SK-N-DZ (cell line): ENCODE results near the gene TCF7L2.

Source experiments
- DNase-seq: peaks from one replicate; pipeline ENCODE4 v3.0.0-alpha.2; 2015; ENCODE audit warnings: low spot score

TCF7L2 gene

GRCh38 chr10:113021268-113022040, 71.4 kb downstream of the TCF7L2 start:
- no peak for DNase-seq

- no peak for DNase-seq
Measured at GRCh38 chr10:113022265-113022664, 72.2 kb downstream of the TCF7L2 start.

- DNase-seq = no peak
Measured at GRCh38 chr10:113023017-113023416, 73.0 kb downstream of the TCF7L2 start.

- no peak for DNase-seq
Measured at GRCh38 chr10:113024930-113025329, 74.9 kb downstream of the TCF7L2 start.

GRCh38 chr10:113025487-113025886, 75.4 kb downstream of the TCF7L2 start:
- no peak for DNase-seq

- DNase-seq = no peak
Measured at GRCh38 chr10:113026679-113027078, 76.6 kb downstream of the TCF7L2 start.

GRCh38 chr10:113027230-113027573, 77.2 kb downstream of the TCF7L2 start:
- peak; percentile 16 for DNase-seq

GRCh38 chr10:113027574-113028455, 77.8 kb downstream of the TCF7L2 start:
- no peak for DNase-seq

GRCh38 chr10:113028456-113029440, 78.7 kb downstream of the TCF7L2 start:
- DNase-seq = no peak

GRCh38 chr10:113030453-113030852, 80.4 kb downstream of the TCF7L2 start:
- DNase-seq = no peak

- DNase-seq = no peak
Measured at GRCh38 chr10:113031147-113031546, 81.1 kb downstream of the TCF7L2 start.

- no peak for DNase-seq
Measured at GRCh38 chr10:113033991-113034390, 83.9 kb downstream of the TCF7L2 start.

GRCh38 chr10:113035732-113036312, 85.8 kb downstream of the TCF7L2 start:
- no peak for DNase-seq

GRCh38 chr10:113036619-113037018, 86.6 kb downstream of the TCF7L2 start:
- no peak for DNase-seq

- peak; percentile 33 for DNase-seq
Measured at GRCh38 chr10:113037218-113037617, 87.2 kb downstream of the TCF7L2 start.

GRCh38 chr10:113038183-113038582, 88.1 kb downstream of the TCF7L2 start:
- DNase-seq = no peak

GRCh38 chr10:113038985-113039384, 88.9 kb downstream of the TCF7L2 start:
- no peak for DNase-seq

GRCh38 chr10:113041324-113041723, 91.3 kb downstream of the TCF7L2 start:
- no peak for DNase-seq

- no peak for DNase-seq
Measured at GRCh38 chr10:113041841-113042750, 92.0 kb downstream of the TCF7L2 start.

GRCh38 chr10:113042868-113043267, 92.8 kb downstream of the TCF7L2 start:
- no peak for DNase-seq
